Activated CD8-positive, alpha-beta T cell treated with anti-CD3 and anti-CD28 coated beads, Interleukin-2, amount 10 ng/mL, durations not matched to agents 7 days and 5 days (primary cell): ENCODE data around the gene AKAP11. TPM values are rescaled to one million over a fixed set of nuclear protein-coding genes. Genes with fewer than 3 reads are reported as not detected.
A peak's percentile ranks its signal among the peaks of the same experiment; 100 is the strongest.

Source experiments
- ATAC-seq: fragments of 150-1000 bp; cut with Tn5 transposase; one replicate; pipeline ENCODE4 v1.10.0; 2021; ENCODE audit warnings: moderate library complexity
- CTCF ChIA-PET: fragments of 350-600 bp; sonication (Branson Sonifier 250); formaldehyde crosslinking; loops from one replicate; lab custom pipeline; 2021; ENCODE audit warnings: antibody characterized with exemption; lab: Charles Lee
- POLR2A ChIA-PET: fragments of 350-600 bp; sonication (Branson Sonifier 250); formaldehyde crosslinking; loops from one replicate; lab custom pipeline; 2021; ENCODE audit warnings: antibody characterized with exemption; lab: Charles Lee
- DNase-seq: peaks from one replicate; pipeline ENCODE4 v3.0.0-alpha.2; 2020
- H3K27ac Mint-ChIP-seq: one replicate; pipeline ENCODE4 v1.8.0; 2021; ENCODE audit warnings: mild to moderate bottlenecking, mixed read lengths
- H3K27me3 Mint-ChIP-seq: one replicate; pipeline ENCODE4 v1.8.0; 2021; ENCODE audit warnings: low read depth, mixed read lengths
- H3K36me3 Mint-ChIP-seq: one replicate; pipeline ENCODE4 v1.8.0; 2021; ENCODE audit warnings: low read depth, mixed read lengths
- H3K4me1 Mint-ChIP-seq: one replicate; pipeline ENCODE4 v1.8.0; 2021; ENCODE audit warnings: low read depth, mixed read lengths
- H3K4me3 Mint-ChIP-seq: one replicate; pipeline ENCODE4 v1.8.0; 2021; ENCODE audit warnings: mild to moderate bottlenecking, mixed read lengths
- H3K9me3 Mint-ChIP-seq: one replicate; pipeline ENCODE4 v1.8.0; 2022; ENCODE audit warnings: mixed read lengths; ENCODE audit not compliant: insufficient read depth
- total RNA-seq, 2 experiments: library from RNA; stranded (reverse); gene quantifications; one replicate each; pipeline ENCODE4 v1.2.3, GENCODE V29; 2021

Gene AKAP11
- total RNA-seq, 2 experiments from 2014 or later: 25.8 to 27.1 TPM

GRCh38 chr13:42275098-42275471 is 3.1 kb downstream of the AKAP11 start:
- Mint-ChIP-seq H3K36me3 (peaks cover 29% of the 10 kb centered on the region), H3K4me1 (peaks cover 62% of the 10 kb centered on the region), H3K27me3 (no peaks in the 10 kb centered on the region), H3K27ac (peak overlapping the region; percentile 3), H3K4me3 (peak overlapping the region; percentile 45), H3K9me3 (peaks cover 5% of the 10 kb centered on the region)
- ATAC-seq (no peak), DNase-seq (no peak)
- POLR2A ChIA-PET: interaction anchor here (0.6 kb wide), 1 partner anchor 180 kb away, joined by 3 read pairs; no protein-coding TSS in a partner anchor
- CTCF ChIA-PET: interaction anchor here (1.3 kb wide), 1 partner anchor 203 kb away, joined by 3 read pairs; no protein-coding TSS in a partner anchor

GRCh38 chr13:42275506-42275905 is 3.6 kb downstream of the AKAP11 start:
- no peak for DNase-seq
- ATAC-seq: no peak
- POLR2A ChIA-PET: interaction anchor here (0.6 kb wide), 1 partner anchor 179 kb away, joined by 3 read pairs; no protein-coding TSS in a partner anchor
- Mint-ChIP-seq H3K4me3 (no peak overlapping the region), H3K27me3 (no peaks in the 10 kb centered on the region), H3K4me1 (peaks cover 58% of the 10 kb centered on the region), H3K9me3 (peaks cover under 1% of the 10 kb centered on the region), H3K27ac (peak overlapping the region; percentile 44), H3K36me3 (peaks cover 26% of the 10 kb centered on the region)
- CTCF ChIA-PET: interaction anchor here (1.3 kb wide), 1 partner anchor 203 kb away, joined by 3 read pairs; no protein-coding TSS in a partner anchor

GRCh38 chr13:42276683-42277082 is 4.7 kb downstream of the AKAP11 start:
- Mint-ChIP-seq H3K9me3 (no peaks in the 10 kb centered on the region), H3K4me1 (peaks cover 47% of the 10 kb centered on the region), H3K36me3 (peaks cover 20% of the 10 kb centered on the region), H3K4me3 (no peak overlapping the region), H3K27ac (no peak overlapping the region), H3K27me3 (no peaks in the 10 kb centered on the region)
- DNase-seq (no peak), ATAC-seq (no peak)
- POLR2A ChIA-PET: no interaction called here
- CTCF ChIA-PET: interaction anchor here (1.2 kb wide), 1 partner anchor 51 kb away, joined by 3 read pairs; no protein-coding TSS in a partner anchor

GRCh38 chr13:42277618-42278276 is 5.8 kb downstream of the AKAP11 start:
- Mint-ChIP-seq H3K36me3 (peaks cover 23% of the 10 kb centered on the region), H3K27ac (no peak overlapping the region), H3K27me3 (no peaks in the 10 kb centered on the region), H3K9me3 (no peaks in the 10 kb centered on the region), H3K4me1 (peaks cover 51% of the 10 kb centered on the region), H3K4me3 (no peak overlapping the region)
- ChIA-PET POLR2A (no interaction called here), CTCF (interaction anchor here (0.9 kb wide), 1 partner anchor 13 kb away, joined by 3 read pairs; no protein-coding TSS in a partner anchor)
- DNase-seq (no peak), ATAC-seq (no peak)

- ATAC-seq (no peak), DNase-seq (no peak)
- H3K27ac Mint-ChIP-seq: no peak overlapping the region
- ChIA-PET POLR2A (no interaction called here), CTCF (interaction anchor here (1.5 kb wide), 1 partner anchor 23 kb away, joined by 4 read pairs; no protein-coding TSS in a partner anchor)
- H3K4me3 Mint-ChIP-seq: no peak overlapping the region
- no peaks in the 10 kb centered on the region for H3K9me3 Mint-ChIP-seq
- H3K36me3 Mint-ChIP-seq: peaks cover 29% of the 10 kb centered on the region
- peaks cover 48% of the 10 kb centered on the region for H3K4me1 Mint-ChIP-seq
- H3K27me3 Mint-ChIP-seq: no peaks in the 10 kb centered on the region
These were observed 7.1 kb downstream of the AKAP11 start for GRCh38 chr13:42279080-42279479.

GRCh38 chr13:42279986-42280385 is 8.0 kb downstream of the AKAP11 start:
- H3K27ac Mint-ChIP-seq: no peak overlapping the region
- no peaks in the 10 kb centered on the region for H3K27me3 Mint-ChIP-seq
- peaks cover 26% of the 10 kb centered on the region for H3K36me3 Mint-ChIP-seq
- ChIA-PET POLR2A (interaction anchor here (0.9 kb wide), 1 partner anchor 20 kb away, joined by 4 read pairs; no protein-coding TSS in a partner anchor), CTCF (interaction anchor here (1.5 kb wide), 1 partner anchor 22 kb away, joined by 4 read pairs; no protein-coding TSS in a partner anchor)
- ATAC-seq (no peak), DNase-seq (no peak)
- H3K9me3 Mint-ChIP-seq: no peaks in the 10 kb centered on the region
- no peak overlapping the region for H3K4me3 Mint-ChIP-seq
- peaks cover 43% of the 10 kb centered on the region for H3K4me1 Mint-ChIP-seq

GRCh38 chr13:42280537-42280936 is 8.6 kb downstream of the AKAP11 start:
- no peaks in the 10 kb centered on the region for H3K27me3 Mint-ChIP-seq
- H3K4me1 Mint-ChIP-seq: peaks cover 38% of the 10 kb centered on the region
- ATAC-seq (no peak), DNase-seq (no peak)
- no peak overlapping the region for H3K27ac Mint-ChIP-seq
- POLR2A ChIA-PET: interaction anchor here (0.9 kb wide), 1 partner anchor 19 kb away, joined by 4 read pairs; no protein-coding TSS in a partner anchor
- H3K4me3 Mint-ChIP-seq: no peak overlapping the region
- H3K36me3 Mint-ChIP-seq: peaks cover 26% of the 10 kb centered on the region
- CTCF ChIA-PET: no interaction called here
- H3K9me3 Mint-ChIP-seq: no peaks in the 10 kb centered on the region

GRCh38 chr13:42283574-42283973 is 11.6 kb downstream of the AKAP11 start:
- Mint-ChIP-seq H3K9me3 (no peaks in the 10 kb centered on the region), H3K36me3 (peaks cover 29% of the 10 kb centered on the region), H3K4me1 (peaks cover 22% of the 10 kb centered on the region), H3K4me3 (no peak overlapping the region), H3K27ac (no peak overlapping the region), H3K27me3 (no peaks in the 10 kb centered on the region)
- POLR2A ChIA-PET: interaction anchor here (0.9 kb wide), 1 partner anchor 11 kb away, joined by 3 read pairs; the partner anchor contains the start of gene AKAP11
- DNase-seq: no peak
- CTCF ChIA-PET: no interaction called here
- ATAC-seq: no peak

GRCh38 chr13:42284068-42284467 is 12.1 kb downstream of the AKAP11 start:
- no peaks in the 10 kb centered on the region for H3K9me3 Mint-ChIP-seq
- DNase-seq (no peak), ATAC-seq (no peak)
- CTCF ChIA-PET: no interaction called here
- H3K4me3 Mint-ChIP-seq: no peak overlapping the region
- H3K27me3 Mint-ChIP-seq: no peaks in the 10 kb centered on the region
- H3K36me3 Mint-ChIP-seq: peaks cover 34% of the 10 kb centered on the region
- H3K4me1 Mint-ChIP-seq: peaks cover 22% of the 10 kb centered on the region
- POLR2A ChIA-PET: no interaction called here
- H3K27ac Mint-ChIP-seq: no peak overlapping the region

- CTCF ChIA-PET: interaction anchor here (1.5 kb wide), 1 partner anchor 21 kb away, joined by 3 read pairs; no protein-coding TSS in a partner anchor
- POLR2A ChIA-PET: no interaction called here
- no peaks in the 10 kb centered on the region for H3K27me3 Mint-ChIP-seq
These were observed 26.4 kb downstream of the AKAP11 start for GRCh38 chr13:42298392-42298791.

GRCh38 chr13:42305503-42305902 is 33.6 kb downstream of the AKAP11 start:
- Mint-ChIP-seq H3K4me1 (peaks cover 13% of the 10 kb centered on the region), H3K36me3 (peaks cover 81% of the 10 kb centered on the region), H3K4me3 (no peak overlapping the region), H3K27me3 (no peaks in the 10 kb centered on the region), H3K27ac (no peak overlapping the region), H3K9me3 (no peaks in the 10 kb centered on the region)
- ATAC-seq: no peak
- no peak for DNase-seq
- ChIA-PET POLR2A (no interaction called here), CTCF (interaction anchor here (0.6 to 0.9 kb wide), 2 partner anchors 28 to 824 kb away, joined by 3 to 4 read pairs; no protein-coding TSS in a partner anchor)

More at GRCh38 chr13:42298392-42298791, 26.4 kb downstream of the AKAP11 start:
- peaks cover 7% of the 10 kb centered on the region for H3K4me1 Mint-ChIP-seq
- H3K9me3 Mint-ChIP-seq: no peaks in the 10 kb centered on the region
- DNase-seq (no peak), ATAC-seq (no peak)
- no peak overlapping the region for H3K4me3 Mint-ChIP-seq
- peaks cover 73% of the 10 kb centered on the region for H3K36me3 Mint-ChIP-seq
- no peak overlapping the region for H3K27ac Mint-ChIP-seq

- ATAC-seq (no peak), DNase-seq (no peak)
- ChIA-PET CTCF (no interaction called here), POLR2A (no interaction called here)
- Mint-ChIP-seq H3K27ac (no peak overlapping the region), H3K4me1 (peaks cover 12% of the 10 kb centered on the region), H3K36me3 (peaks cover 72% of the 10 kb centered on the region), H3K27me3 (no peaks in the 10 kb centered on the region), H3K9me3 (no peaks in the 10 kb centered on the region), H3K4me3 (no peak overlapping the region)
These were observed 35.5 kb downstream of the AKAP11 start for GRCh38 chr13:42307461-42307860.
